Thymus (tissue), 11 donors: Measurements from ENCODE around the gene POLR1E. TPM values are rescaled to one million over a fixed set of nuclear protein-coding genes. Genes with fewer than 3 reads are reported as not detected.
"Not testable (repeated sequence)": the region's sequence is repeated elsewhere in the genome, so short reads cannot be mapped to it uniquely, and the experiment has no call there.

Experiments used
- DNase-seq, 9 donors: peaks; one replicate each; pipeline ENCODE4 v3.0.0-alpha.2; 2013; ENCODE audit warnings: low spot score in 9 of 9, low read depth in 6 of 9, missing footprints in 1 of 9
- H3K27ac ChIP-seq, 2 donors: one replicate each; pipeline ENCODE4 v1.5.1; 2013; ENCODE audit warnings: control low read depth in 1 of 2, low read depth in 1 of 2, low read length in 1 of 2, mild to moderate bottlenecking in 1 of 2, moderate library complexity in 1 of 2
- H3K27me3 ChIP-seq, 2 donors: one replicate each; pipeline ENCODE4 v1.5.1; 2013; ENCODE audit warnings: low read length in 1 of 2; ENCODE audit not compliant: control insufficient read depth in 2 of 2, insufficient read depth in 1 of 2
- H3K36me3 ChIP-seq, 2 donors: one replicate each; pipeline ENCODE4 v1.5.1; 2013; ENCODE audit warnings: low read length in 1 of 2, mild to moderate bottlenecking in 1 of 2, moderate library complexity in 1 of 2; ENCODE audit not compliant: control insufficient read depth in 2 of 2, insufficient read depth in 2 of 2
- H3K4me1 ChIP-seq, 2 donors: one replicate each; pipeline ENCODE4 v1.5.1; 2013; ENCODE audit warnings: low read length in 2 of 2; ENCODE audit not compliant: control insufficient read depth in 2 of 2, insufficient read depth in 2 of 2
- H3K4me3 ChIP-seq, 2 donors: one replicate each; pipeline ENCODE4 v1.5.1; 2013; ENCODE audit warnings: low read length in 2 of 2, control low read depth in 1 of 2, mild to moderate bottlenecking in 1 of 2
- H3K9me3 ChIP-seq, 2 donors: one replicate each; pipeline ENCODE4 v1.5.1; 2013; ENCODE audit warnings: low read length in 1 of 2, mild to moderate bottlenecking in 1 of 2; ENCODE audit not compliant: control insufficient read depth in 2 of 2, insufficient read depth in 1 of 2
- WGBS: extraction: QIAGEN DNeasy Blood & Tissue Kit; methylation state at CpG from one replicate; pipeline ENCODE4 v1.1.7; 2013; 5-methylcytosine and 5-hydroxymethylcytosine counted together
- polyA plus RNA-seq: library from polyadenylated mRNA; stranded (reverse); fragments of 200-250 nt; gene quantifications from one replicate; pipeline ENCODE4 v1.2.3, GENCODE V29; 2013
- total RNA-seq: library from RNA; stranded (reverse); fragments of 120-200 nt; gene quantifications from one replicate; pipeline ENCODE4 v1.2.4, GENCODE V29; 2013
- donor health status: healthy.

POLR1E gene
- total and polyA plus RNA-seq, 2 donors: 21.0 to 22.0 TPM

GRCh38 chr9:37504605-37505004, 18.9 kb downstream of the POLR1E start:
- no peaks in the 10 kb centered on the region for H3K4me1 ChIP-seq
- peaks cover 51 to 60% of the 10 kb centered on the region in 2 donors for H3K36me3 ChIP-seq
- no peaks in the 10 kb centered on the region for H3K27me3 ChIP-seq
- H3K9me3 ChIP-seq: no peaks in the 10 kb centered on the region
- 97% methylated on average over 5 of the region's 5 CpGs for WGBS
- H3K27ac ChIP-seq: no peak overlapping the region
- DNase-seq: no peak
- no peak overlapping the region for H3K4me3 ChIP-seq

DNA sequence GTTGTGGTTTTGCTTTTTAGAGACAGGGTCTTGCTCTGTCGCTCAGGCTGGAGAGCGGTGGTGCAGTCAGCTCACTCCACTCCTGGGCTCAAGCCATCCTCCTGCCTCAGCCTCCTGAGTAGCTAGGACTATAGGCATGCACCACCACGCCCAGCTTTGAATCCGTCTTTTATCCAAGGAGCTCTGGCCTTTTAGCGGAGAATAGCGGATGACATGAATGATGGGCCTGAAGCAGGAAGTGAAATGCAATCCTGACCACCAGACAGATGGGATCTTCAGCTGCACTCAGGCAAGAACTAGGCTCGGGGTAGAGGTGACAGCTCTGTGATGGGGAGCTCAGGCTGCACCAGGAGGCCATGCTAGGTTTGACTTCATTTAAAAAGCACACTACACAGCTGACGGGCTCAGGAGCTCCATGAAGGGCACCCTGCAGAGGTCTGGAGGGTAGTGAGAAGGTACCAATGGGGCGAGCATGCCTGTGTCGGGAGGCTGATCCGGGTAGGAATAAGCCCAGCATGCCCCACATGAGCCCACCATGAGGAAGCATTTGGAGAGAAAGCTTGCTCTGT, 21.9 kb downstream of the POLR1E start:
- H3K36me3 ChIP-seq: peaks cover 28 to 35% of the 10 kb centered on the region in 2 donors
- no peak for DNase-seq
- no peak overlapping the region for H3K27ac ChIP-seq

GRCh38 chr9:37508135-37508833, 22.5 kb downstream of the POLR1E start:
- Histone ChIP-seq H3K4me1 (no peaks in the 10 kb centered on the region), H3K4me3 (no peak overlapping the region), H3K36me3 (peaks cover 22 to 29% of the 10 kb centered on the region in 2 donors), H3K27ac (no peak overlapping the region), H3K27me3 (no peaks in the 10 kb centered on the region), H3K9me3 (no peaks in the 10 kb centered on the region)
- DNase-seq: no peak
- WGBS: 96% methylated on average over 5 of the region's 5 CpGs

More for the DNA sequence above, 21.9 kb downstream of the POLR1E start:
- H3K27me3 ChIP-seq: no peaks in the 10 kb centered on the region
- H3K9me3 ChIP-seq: no peaks in the 10 kb centered on the region
- 96% methylated on average over 11 of the region's 11 CpGs for WGBS
- H3K4me1 ChIP-seq: no peaks in the 10 kb centered on the region
- no peak overlapping the region for H3K4me3 ChIP-seq

DNA sequence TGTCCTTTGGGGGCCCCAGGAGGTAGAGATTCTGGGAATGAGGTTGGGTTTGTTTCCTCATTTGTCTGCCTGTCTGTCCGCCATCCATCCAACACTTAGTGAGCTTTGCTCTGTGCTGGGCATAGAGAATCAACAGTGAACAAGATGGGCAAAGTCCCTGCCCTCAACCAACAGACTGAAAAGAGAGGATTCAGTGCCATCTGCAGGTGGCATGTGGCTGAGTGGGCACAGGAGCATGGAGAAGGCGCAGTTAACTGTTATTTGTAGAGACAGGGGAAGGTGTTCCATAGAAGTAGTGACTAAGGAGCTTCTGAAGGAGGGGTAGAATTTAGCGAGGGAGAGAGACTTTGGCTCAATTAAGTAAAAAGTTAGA, 23.1 kb downstream of the POLR1E start:
- no peaks in the 10 kb centered on the region for H3K27me3 ChIP-seq
- peaks cover 17 to 24% of the 10 kb centered on the region in 2 donors for H3K36me3 ChIP-seq

GRCh38 chr9:37509536-37509935, 23.8 kb downstream of the POLR1E start:
- no peaks in the 10 kb centered on the region for H3K4me1 ChIP-seq
- no peak overlapping the region for H3K4me3 ChIP-seq
- WGBS: 97% methylated on average over 7 of the region's 7 CpGs
- H3K36me3 ChIP-seq: peaks cover 14 to 21% of the 10 kb centered on the region in 2 donors
- no peaks in the 10 kb centered on the region for H3K9me3 ChIP-seq
- H3K27me3 ChIP-seq: no peaks in the 10 kb centered on the region
- no peak overlapping the region for H3K27ac ChIP-seq
- DNase-seq: no peak

More for the DNA sequence above, 23.1 kb downstream of the POLR1E start:
- no peak for DNase-seq
- no peak overlapping the region for H3K27ac ChIP-seq
- H3K9me3 ChIP-seq: no peaks in the 10 kb centered on the region
- 98% methylated on average over 3 of the region's 3 CpGs for WGBS
- H3K4me3 ChIP-seq: no peak overlapping the region
- H3K4me1 ChIP-seq: no peaks in the 10 kb centered on the region

- WGBS: 99% methylated on average over 5 of the region's 5 CpGs
- not testable (repeated sequence) for DNase-seq
Observed at GRCh38 chr9:37510053-37510452, 24.3 kb downstream of the POLR1E start.

DNA sequence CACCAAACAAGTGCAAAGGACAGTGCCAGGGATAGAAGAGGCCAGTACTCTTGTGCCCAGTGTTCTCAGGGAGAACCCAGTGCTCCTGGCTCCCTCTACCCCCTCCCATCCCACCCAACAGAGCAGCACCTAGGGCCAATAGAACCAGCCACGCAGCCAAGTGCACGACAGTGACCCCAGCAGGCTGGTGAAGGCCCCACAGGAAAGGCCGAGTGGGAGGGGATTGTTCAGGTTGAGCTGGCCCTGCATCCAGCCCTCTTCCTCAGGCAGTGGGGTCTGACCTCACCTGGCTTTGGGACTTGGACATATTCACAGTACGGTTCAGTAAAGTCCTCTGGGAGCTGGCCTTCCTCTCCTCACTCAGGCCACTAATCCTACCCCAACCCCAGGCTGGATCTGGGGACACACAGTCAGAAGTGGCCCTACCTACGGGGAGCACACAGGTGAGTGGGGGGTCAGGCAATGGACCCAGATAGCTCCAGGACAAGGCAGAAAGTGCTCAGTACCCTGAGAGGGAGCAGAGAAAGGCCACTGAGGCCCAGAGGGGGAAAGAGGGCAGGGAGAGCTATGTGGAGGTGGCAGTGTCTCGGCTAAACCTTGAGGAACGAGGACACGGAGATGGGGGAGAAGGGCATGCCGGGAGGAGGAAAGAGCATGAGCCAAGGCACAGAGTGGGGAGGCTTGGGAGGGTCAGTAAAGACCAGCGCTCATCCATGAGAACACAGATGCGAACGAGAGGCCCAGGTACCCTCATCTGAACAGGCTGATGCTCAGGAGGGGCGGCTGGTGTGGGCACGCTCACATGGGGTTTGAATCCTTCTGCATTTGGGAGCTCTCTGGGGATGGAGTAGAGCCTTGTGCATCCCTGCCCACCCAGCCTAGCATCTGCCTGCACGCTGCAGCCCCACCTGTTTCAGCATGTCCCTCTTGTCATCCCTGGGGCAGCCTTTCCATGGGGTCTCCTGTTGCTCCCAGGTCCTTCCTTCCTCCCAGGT, 25.6 kb downstream of the POLR1E start:
- no peak overlapping the region for H3K4me3 ChIP-seq
- no peaks in the 10 kb centered on the region for H3K27me3 ChIP-seq
- H3K27ac ChIP-seq: no peak overlapping the region
- no peaks in the 10 kb centered on the region for H3K9me3 ChIP-seq
- 97% methylated on average over 15 of the region's 15 CpGs for WGBS
- H3K4me1 ChIP-seq: no peaks in the 10 kb centered on the region
- no peak for DNase-seq
- H3K36me3 ChIP-seq: peaks cover 10 to 17% of the 10 kb centered on the region in 2 donors

More at GRCh38 chr9:37510053-37510452, 24.3 kb downstream of the POLR1E start:
- H3K27me3 ChIP-seq, H3K9me3 ChIP-seq, H3K4me3 ChIP-seq, H3K4me1 ChIP-seq, H3K27ac ChIP-seq: not testable (repeated sequence)
- H3K36me3 ChIP-seq: peaks cover 10 to 17% of the 10 kb centered on the region in 2 donors

GRCh38 chr9:37512437-37512836, 26.7 kb downstream of the POLR1E start:
- no peak overlapping the region for H3K4me3 ChIP-seq
- peaks cover 10 to 12% of the 10 kb centered on the region in 2 donors for H3K36me3 ChIP-seq
- 96% methylated on average over 12 of the region's 12 CpGs for WGBS
- H3K4me1 ChIP-seq: no peaks in the 10 kb centered on the region
- no peak overlapping the region for H3K27ac ChIP-seq
- H3K27me3 ChIP-seq: no peaks in the 10 kb centered on the region
- DNase-seq: no peak
- H3K9me3 ChIP-seq: no peaks in the 10 kb centered on the region

GRCh38 chr9:37514415-37514814, 28.7 kb downstream of the POLR1E start:
- DNase-seq, H3K4me1 ChIP-seq, H3K4me3 ChIP-seq, H3K27me3 ChIP-seq, H3K36me3 ChIP-seq, H3K9me3 ChIP-seq, H3K27ac ChIP-seq: not testable (repeated sequence)
- 99% methylated on average over 10 of the region's 10 CpGs for WGBS
